Heart left ventricle (tissue), 13 donors: Measurements from ENCODE around the gene CYTH1.

Experiments
- CTCF ChIP-seq, 12 donors: fragments of 200-600 bp; sonication (generic) in 4 of 12; IDR thresholded peaks; one replicate each; pipeline versions ENCODE4 v1.5.0 to v1.8.0; 2018 to 2022; ENCODE audit warnings: antibody characterized with exemption in 12 of 12, mild to moderate bottlenecking in 5 of 12
- POLR2A ChIP-seq, 2 donors: fragments of 450-650 bp; IDR thresholded peaks; one replicate each; pipeline ENCODE4 v1.6.1; 2017; ENCODE audit warnings: antibody characterized with exemption in 2 of 2, mild to moderate bottlenecking in 2 of 2, moderate library complexity in 2 of 2
- donor health status: ischemic (EF 13 %, LVEDD 7.1; RV severe dilation, severe dysfunction).
- donor health status: DM: no; HTN: yes; CAD: no.
- donor health status: DM: no; HTN: no; CAD: no.
- donor health status: ischemic (EF 25% LVEDD 6.9; RV normal size, moderate dysfunction).
- donor health status: ischemic (EF 25% LVEDD 5.7; RV mildly dilated, moderate dysfunction).
- donor health status: ischemic (EF 35%, LVEDD 5.7; RV mildly dilated, moderate dysfunction).
- donor health status: nonischemic (EF 11% LVEDD 7.7; RV severe dilation, severe dysfunction).
- donor health status: DM: yes; HTN: yes; CAD: no.
- donor health status: PGD.
- donor health status: ischemic (EF 29% LVEDD 5.4; RV normal size, mild dysfunction).
- donor health status: nonischemic (EF 23%, LVEDD 6.1; RV moderate dilation, normal function).

- TF ChIP-seq POLR2A (IDR thresholded peaks at IDR 0.05) (no peak), CTCF (IDR thresholded peaks at IDR 0.05) (no peak)
These were observed 128.7 kb downstream of the CYTH1 start for GRCh38 chr17:78653382-78653781.
